Astrocyte of the spinal cord (primary cell): ENCODE data around the gene PIP4K2A.

ENCODE experiments used
- DNase-seq: peaks from one replicate; pipeline ENCODE4 v3.0.0; 2011; ENCODE audit warnings: low read depth, low spot score
- H3K4me3 ChIP-seq: 2 replicates; pipeline ENCODE4 v1.5.1; 2011; ENCODE audit warnings: low read depth, mild to moderate bottlenecking, low read length, moderate library complexity
- in situ Hi-C: cut with HindIII; loops from 2 replicates; pipeline ENCODE4 v1.10.0; 2017; ENCODE audit warnings: low sequenced_read_pairs
- TF ChIP-seq, protein P1 (sequence below): IDR thresholded peaks from 2 replicates; pipeline ENCODE4 v1.5.1; 2012; ENCODE audit warnings: low read depth, mild to moderate bottlenecking, low read length, inconsistent platforms

Gene PIP4K2A

DNA sequence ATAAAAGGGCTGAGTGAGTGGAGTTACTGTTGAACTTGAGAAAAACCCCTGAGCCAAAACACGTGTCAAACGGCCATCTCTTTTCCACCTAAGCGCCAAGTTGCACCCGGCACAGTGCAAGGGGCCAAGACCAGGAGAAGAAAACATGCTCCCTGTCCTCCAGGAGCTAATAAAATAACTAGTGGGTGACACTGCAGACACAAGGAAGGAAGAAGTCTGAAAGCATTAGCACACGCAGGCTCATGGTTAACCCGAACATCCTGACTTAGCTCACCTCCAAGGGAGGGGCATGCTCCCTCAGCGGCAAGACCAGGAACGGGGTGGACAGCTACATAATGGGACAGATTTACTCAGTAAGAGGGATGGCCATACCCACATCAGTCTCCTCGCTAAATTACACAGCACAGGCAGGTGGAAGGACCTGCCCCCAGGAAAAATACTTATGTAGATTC is 65.0 kb downstream of the PIP4K2A start:
- in situ Hi-C loops, result no loop called here

DNA sequence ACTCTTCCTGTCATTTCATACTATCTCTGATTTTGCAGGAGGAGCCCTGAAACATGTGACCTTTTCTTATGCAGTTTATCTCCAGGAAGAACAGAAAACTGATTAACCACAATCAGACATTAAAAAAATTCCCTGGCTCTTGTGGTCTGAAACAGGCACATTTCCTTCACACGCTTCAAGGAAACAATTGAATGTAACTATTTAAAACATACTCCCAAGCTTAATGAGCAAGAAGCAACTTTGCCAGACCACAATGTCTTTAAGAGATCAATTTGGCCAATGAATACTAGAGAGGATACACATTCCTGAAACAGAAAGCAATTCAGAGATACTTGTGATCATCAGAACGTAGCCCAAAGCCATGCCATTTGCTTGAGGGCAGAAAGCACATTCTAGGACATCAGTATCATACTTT is 65.8 kb downstream of the PIP4K2A start:
- no peak overlapping the region for H3K4me3 ChIP-seq
- TF ChIP-seq, protein P1, sequence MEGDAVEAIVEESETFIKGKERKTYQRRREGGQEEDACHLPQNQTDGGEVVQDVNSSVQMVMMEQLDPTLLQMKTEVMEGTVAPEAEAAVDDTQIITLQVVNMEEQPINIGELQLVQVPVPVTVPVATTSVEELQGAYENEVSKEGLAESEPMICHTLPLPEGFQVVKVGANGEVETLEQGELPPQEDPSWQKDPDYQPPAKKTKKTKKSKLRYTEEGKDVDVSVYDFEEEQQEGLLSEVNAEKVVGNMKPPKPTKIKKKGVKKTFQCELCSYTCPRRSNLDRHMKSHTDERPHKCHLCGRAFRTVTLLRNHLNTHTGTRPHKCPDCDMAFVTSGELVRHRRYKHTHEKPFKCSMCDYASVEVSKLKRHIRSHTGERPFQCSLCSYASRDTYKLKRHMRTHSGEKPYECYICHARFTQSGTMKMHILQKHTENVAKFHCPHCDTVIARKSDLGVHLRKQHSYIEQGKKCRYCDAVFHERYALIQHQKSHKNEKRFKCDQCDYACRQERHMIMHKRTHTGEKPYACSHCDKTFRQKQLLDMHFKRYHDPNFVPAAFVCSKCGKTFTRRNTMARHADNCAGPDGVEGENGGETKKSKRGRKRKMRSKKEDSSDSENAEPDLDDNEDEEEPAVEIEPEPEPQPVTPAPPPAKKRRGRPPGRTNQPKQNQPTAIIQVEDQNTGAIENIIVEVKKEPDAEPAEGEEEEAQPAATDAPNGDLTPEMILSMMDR, result no peak
- DNase-seq, result peak; percentile 58
- in situ Hi-C loops, result no loop called here

More for the DNA sequence above, 65.0 kb downstream of the PIP4K2A start:
- TF ChIP-seq, protein P1, result no peak
- no peak overlapping the region for H3K4me3 ChIP-seq
- DNase-seq, result no peak

DNA sequence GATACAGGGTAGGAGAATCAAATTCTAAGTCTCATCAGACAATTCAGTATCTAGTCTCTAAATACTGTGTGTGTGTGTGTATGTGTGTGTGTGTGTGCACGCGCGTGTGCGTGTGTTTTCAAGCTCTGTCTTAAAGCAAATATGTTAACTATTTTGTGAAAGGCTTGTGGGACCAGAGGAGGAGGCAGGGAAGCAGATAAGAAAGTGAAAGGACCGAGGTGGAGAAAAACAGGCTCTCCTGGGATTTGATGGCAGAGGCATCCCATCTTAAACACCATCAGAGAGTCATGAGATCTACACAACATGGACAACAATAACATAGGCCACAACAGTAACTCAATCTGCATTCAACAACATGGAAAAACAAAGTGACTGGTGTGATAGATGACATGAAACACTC is 67.1 kb downstream of the PIP4K2A start:
- no peak for DNase-seq
- in situ Hi-C loops, result no loop called here

DNA sequence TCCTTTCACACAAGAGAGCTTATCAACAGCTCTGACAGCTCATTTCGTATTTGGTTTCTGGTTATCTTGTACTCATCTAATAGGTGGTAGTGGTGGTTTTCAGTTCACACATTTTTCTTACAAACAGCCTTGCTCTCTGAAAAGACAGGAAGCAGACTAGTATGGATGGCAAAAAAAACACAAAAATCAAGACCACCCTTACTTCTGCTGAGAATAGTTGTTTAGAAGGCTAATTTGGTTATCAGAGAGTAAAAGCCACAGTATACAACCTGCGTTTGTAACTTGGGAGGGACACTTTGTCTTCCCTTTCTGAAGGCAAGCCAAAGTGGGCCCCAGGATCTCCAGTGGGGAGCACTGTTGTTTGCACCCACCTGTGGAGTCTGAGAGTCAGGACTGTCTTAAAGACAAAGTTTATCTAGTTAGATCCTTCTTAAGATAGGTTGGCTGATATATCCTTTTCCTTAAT is 68.0 kb downstream of the PIP4K2A start:
- in situ Hi-C loops, result no loop called here
- DNase-seq, result no peak
- H3K4me3 ChIP-seq, result no peak overlapping the region
- TF ChIP-seq, protein P1, result no peak

More for the DNA sequence above, 67.1 kb downstream of the PIP4K2A start:
- no peak overlapping the region for H3K4me3 ChIP-seq
- TF ChIP-seq, protein P1, result no peak

DNA sequence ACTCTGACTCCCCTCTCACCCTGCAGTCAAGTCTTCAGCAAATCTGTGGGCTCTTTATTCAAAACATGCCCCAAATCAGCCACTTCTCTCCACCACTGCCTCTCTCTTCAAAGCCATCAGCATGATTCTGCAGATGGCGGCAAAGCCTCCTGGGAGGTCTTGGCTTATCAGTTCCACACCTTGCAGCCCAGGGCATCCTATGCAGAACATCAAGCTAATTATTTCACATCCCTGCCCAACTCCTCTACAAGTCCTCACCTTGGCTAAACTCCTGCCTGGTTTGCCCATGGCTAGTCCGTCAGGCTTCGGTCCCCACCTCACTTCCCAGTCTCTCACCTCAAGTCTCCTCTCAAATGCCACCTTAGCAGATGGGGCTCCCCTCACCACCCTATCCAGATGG is 70.2 kb downstream of the PIP4K2A start:
- in situ Hi-C loops, result no loop called here
- DNase-seq, result no peak
- no peak overlapping the region for H3K4me3 ChIP-seq
- TF ChIP-seq, protein P1, result no peak

DNA sequence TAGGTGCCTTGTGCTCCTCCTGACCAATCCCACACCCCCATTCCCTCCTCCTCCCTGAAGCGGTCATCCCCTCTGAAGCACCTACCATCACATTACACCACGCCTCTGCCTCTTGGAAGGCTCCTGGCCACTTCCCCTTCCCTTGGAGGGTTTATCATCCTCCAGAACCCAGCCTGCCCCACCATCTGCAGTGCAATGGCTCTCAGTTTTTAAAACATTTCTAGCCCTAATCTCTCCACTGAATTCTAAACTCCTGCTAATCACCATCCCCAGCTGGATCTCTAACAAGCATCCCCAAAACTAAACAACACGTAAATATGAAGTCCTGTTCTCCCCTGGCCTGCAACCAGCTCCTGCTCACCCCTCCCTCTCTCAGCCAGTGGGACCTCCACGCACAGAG is 70.6 kb downstream of the PIP4K2A start:
- in situ Hi-C loops, result no loop called here
- DNase-seq, result no peak
- no peak overlapping the region for H3K4me3 ChIP-seq
- TF ChIP-seq, protein P1, result no peak

DNA sequence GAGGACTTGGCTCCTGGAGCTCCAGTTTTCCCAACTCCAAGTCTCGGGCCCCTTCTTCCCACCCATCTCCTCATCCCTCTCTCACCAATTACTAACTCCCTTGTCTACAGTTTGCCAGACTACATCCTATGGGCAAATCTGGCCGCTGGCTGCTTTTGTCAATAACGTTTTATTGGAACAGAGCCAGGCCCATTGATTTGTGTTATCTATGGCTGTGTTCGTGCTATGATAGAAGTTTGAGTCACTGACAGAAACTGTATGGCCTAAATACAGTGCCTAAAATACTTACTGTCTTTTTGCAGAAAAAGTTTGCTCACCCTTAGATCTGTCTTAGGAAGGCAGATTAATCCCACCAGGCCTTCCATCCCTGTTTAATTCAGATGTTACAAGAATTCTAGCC is 71.3 kb downstream of the PIP4K2A start:
- H3K4me3 ChIP-seq, result no peak overlapping the region
- no peak for DNase-seq
- in situ Hi-C loops, result no loop called here
- TF ChIP-seq, protein P1, result no peak
